Right lung (tissue), 5 donors: ENCODE data around the gene CALD1. TPM values are rescaled to one million over a fixed set of nuclear protein-coding genes. Genes with fewer than 3 reads are reported as not detected.

ENCODE experiments used
- DNase-seq, 2 donors: peaks; one replicate each; pipeline ENCODE4 v3.0.0-alpha.2; 2013
- polyA plus RNA-seq, 5 donors: library from polyadenylated mRNA; unstranded; fragments of 120-200 nt; gene quantifications; one replicate each; pipeline versions ENCODE4 v1.2.1 to v1.2.3, GENCODE V29; 2013; ENCODE audit warnings: inconsistent platforms in 1 of 5, low replicate concordance in 1 of 5; ENCODE audit not compliant: insufficient read length in 5 of 5, insufficient read depth in 1 of 5

CALD1 gene
- polyA plus RNA-seq, 5 donors = 173 to 252 (median 234) TPM

- DNase-seq = no peak
These were observed 78.5 kb downstream of the CALD1 start for GRCh38 chr7:134857958-134858357.

GRCh38 chr7:134859783-134860182 is 80.3 kb downstream of the CALD1 start:
- no peak for DNase-seq

GRCh38 chr7:134865001-134865845 is 85.8 kb downstream of the CALD1 start:
- no peak for DNase-seq

- DNase-seq = peak; percentile 58
These were observed 87.2 kb downstream of the CALD1 start for GRCh38 chr7:134866617-134867016.

GRCh38 chr7:134870156-134870555 is 90.7 kb downstream of the CALD1 start:
- DNase-seq = no peak

GRCh38 chr7:134870781-134871180 is 91.3 kb downstream of the CALD1 start:
- no peak for DNase-seq

GRCh38 chr7:134873253-134873652 is 93.8 kb downstream of the CALD1 start:
- no peak for DNase-seq

GRCh38 chr7:134874407-134874806 is 95.0 kb downstream of the CALD1 start:
- DNase-seq = no peak

GRCh38 chr7:134875867-134876266 is 96.4 kb downstream of the CALD1 start:
- no peak for DNase-seq

GRCh38 chr7:134878746-134879357 is 99.4 kb downstream of the CALD1 start:
- DNase-seq = no peak

- DNase-seq = no peak
These were observed 100.5 kb downstream of the CALD1 start for GRCh38 chr7:134879815-134880475.

- no peak for DNase-seq
These were observed 103.0 kb downstream of the CALD1 start for GRCh38 chr7:134882481-134882880.

- peak; percentile 39 to 55 for DNase-seq
These were observed 106.5 kb downstream of the CALD1 start for GRCh38 chr7:134885967-134886352.

- peak in 1 of 2 donors; percentile 45 for DNase-seq
These were observed 107.1 kb downstream of the CALD1 start for GRCh38 chr7:134886353-134887057.

- DNase-seq = no peak
These were observed 108.1 kb downstream of the CALD1 start for GRCh38 chr7:134887523-134887922.

- no peak for DNase-seq
These were observed 108.8 kb downstream of the CALD1 start for GRCh38 chr7:134888141-134888740.

- DNase-seq = no peak
These were observed 111.1 kb downstream of the CALD1 start for GRCh38 chr7:134890246-134891240.

- peak; percentile 87 to 91 for DNase-seq
These were observed 111.8 kb downstream of the CALD1 start for GRCh38 chr7:134891262-134891695.

GRCh38 chr7:134891696-134892678 is 112.6 kb downstream of the CALD1 start:
- peak; percentile 67 to 75 for DNase-seq
